NCI-H2029 treated with DMSO at 0.1 percent for 48 hours (cell line): ENCODE data around the gene AGAP3.
A peak's percentile ranks its signal among the peaks of the same experiment; 100 is the strongest.

Experiments
- DNase-seq: peaks from one replicate; lab custom pipeline; 2025; lab: John Stamatoyannopoulos, UW

The AGAP3 gene

DNA sequence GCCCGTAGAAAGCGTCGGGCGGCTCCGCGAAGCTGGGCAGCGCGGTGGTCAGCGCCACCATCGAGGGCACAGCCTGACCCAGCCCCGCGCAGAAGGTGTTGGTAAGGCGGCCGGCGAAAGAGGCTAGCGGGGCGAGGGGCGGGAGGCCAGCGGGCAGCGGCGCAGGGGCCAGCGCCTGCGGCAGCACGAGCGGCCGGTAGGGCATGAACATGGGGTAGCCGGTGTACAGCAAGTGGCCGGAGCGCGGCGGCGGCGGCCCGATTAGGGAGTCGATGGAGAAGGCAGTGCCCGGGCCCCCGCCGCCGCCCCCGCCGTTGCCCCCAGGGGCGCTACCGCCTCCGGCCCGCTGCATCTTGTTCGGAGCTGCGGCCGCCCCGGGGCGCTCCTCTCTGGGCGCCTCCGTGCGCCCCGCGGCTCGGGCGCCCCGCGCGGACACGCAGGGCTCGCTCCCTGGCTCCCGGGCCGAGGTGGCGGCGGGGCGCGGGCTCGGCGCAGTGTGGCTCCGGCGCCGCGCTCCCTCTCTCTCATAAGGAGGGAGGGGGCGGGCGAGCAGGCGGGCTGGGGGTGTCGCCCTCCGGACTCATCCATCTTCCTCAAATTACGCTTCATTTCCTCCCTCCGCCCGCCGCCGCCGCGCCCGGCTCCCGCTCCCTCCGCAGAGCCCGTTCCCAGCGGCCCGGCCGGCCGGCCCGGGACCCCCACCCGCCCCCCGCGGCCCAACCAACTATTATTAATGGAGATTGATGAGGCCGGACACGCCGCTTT is 81.1 kb downstream of the AGAP3 start, which contains the start of gene GBX1:
Gene GBX1 (minus strand): TSS at position 498 of the 765 bp plus-strand sequence. CDS start 146 bp downstream, at position 352.
- DNase-seq = no peak

GRCh38 chr7:151168003-151168786 is 81.9 kb downstream of the AGAP3 start:
- no peak for DNase-seq

- no peak for DNase-seq
Observed at GRCh38 chr7:151168787-151169162, 82.5 kb downstream of the AGAP3 start.

DNA sequence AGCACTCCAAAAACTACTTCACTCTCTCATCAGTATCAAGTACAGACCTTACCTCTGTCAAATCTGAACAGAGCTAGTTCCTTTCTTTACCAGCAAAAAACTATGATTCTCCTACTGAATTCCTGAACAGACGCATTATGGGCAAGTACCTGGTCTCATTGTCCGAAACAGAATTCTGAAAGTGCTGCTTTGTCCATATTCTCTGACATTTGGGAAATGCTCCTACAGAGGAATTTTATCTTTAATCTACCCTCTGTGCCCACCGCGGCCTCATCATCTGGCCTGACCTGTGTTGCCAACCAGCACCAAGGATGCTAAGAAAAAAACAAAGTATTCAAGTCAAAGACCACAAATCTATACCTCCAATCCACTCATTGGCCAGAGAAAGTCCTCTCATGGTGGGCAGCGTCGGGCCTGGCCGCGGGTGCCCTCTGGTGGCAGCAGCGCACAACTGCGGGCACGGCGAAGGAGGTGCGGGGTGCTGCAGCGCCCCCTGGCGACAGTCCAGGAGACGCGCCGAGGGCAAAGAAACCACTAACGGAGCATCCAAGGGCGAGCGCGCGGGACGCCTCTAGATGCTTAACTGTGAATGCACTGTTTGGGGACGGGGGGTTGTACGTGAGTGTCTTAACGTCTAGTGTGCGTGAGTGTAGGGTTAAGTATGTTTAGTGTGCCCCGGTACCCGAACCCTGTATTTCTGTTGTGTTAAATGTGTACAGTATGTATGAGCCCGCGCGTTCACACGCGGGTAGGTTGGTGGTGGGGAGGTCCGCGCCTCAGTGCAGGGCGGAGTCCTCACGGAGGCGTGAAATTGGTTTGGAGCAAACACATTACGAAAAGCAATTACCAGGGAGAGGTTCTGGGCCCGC is 86.2 kb downstream of the AGAP3 start:
- DNase-seq = peak; percentile 26

DNA sequence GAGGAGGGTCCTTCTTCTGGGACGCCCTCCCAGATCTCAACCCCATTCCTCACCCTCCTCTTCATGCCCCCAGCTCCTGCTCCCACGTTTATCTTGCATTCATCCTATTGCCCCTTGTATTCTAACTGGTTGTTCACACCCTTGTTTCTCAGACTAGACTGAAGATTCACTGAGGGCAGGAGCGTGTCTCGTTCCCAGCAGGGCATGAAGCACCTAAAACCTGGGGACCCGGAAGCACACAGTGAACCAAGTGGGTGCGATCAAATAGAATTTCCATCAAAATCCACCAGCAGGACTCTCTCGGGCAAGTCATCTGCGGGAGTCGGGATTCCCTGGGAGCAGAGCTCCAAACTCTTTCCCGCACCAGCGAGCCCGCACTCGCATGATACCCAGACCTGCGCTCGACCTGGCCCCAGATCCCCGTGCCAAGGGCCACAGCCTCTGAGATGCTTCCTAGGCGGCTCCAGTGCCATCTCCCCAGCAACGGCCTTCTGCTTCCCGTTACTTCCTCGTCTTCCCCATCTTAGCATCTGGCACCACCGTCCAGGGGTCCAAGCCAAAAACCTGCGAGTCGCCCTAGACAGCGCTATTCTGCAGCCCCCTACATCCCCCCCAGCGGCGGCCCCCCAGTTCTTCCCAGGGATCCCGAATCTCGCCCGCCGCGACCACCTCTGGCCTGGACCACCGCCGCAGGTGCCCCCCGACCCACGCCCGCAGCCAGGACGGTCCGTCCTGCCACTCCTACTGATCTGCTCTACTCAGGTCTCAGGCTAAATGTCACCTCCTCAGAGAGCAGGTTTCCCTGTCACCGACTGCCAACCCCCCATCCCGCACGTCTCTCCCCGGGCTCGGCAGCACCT is 87.3 kb downstream of the AGAP3 start:
- DNase-seq = no peak

GRCh38 chr7:151174246-151175046 is 88.2 kb downstream of the AGAP3 start:
- DNase-seq = no peak

DNA sequence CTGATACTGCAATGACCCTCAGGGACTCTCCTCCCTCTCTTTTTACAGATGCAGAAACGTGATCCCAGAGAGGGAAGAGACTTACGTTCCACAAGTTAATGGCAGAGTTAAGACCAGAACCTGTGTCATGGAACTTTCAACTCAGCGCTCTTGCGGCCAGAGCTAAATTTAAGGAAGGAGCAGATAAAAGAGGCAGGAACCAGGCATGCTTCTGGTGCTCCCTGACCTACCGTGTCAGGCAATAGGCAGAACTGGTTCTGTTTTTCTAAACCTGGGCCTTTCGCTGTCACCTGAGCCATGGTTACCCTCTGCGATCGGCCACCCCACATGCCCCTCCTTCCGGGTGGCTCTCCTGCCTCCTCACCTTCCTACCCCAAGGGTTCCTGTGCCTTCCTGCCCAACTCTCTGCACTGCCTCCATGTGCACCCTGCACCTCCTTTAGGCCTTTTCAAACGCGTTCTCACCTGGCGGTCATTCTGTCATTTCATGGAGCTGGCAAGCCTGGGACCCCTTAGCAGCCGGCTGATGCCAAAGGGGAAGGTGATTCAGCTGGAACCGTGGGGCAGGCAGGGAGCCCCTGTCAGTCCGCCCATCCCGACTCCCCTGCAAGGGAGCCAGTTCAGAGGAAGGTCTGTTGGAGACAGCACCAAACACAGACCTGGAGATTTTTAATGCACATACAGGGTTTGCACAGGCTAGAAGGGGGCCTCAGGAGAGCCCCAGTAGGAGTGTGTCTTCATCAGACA is 88.9 kb downstream of the AGAP3 start:
- DNase-seq = no peak

DNA sequence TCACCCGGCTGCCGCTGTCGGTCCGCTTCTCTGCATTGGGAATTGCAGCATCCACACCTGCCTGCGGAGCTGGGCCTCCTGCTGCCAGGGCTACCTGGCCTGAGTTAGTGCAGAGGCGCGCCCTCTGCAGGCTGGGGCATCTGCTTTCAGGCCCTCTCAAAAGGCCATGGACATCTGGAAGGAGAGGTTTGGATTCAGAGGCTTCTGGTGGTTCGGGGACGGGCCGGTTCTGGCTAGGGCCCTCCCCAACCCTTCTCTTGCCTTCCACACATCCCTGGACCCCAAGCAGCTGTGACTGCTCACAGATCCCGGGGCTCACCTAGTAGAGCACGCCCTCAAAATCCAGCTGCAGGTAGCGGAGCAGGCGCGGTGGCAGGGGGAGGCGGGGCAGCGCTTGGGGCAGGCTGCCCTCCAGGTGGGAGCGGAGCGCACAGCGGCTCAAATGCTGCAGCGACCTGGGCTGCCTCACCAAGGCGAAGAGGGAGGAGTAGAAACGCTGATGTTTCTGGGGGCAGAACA is 89.6 kb downstream of the AGAP3 start:
- no peak for DNase-seq

DNA sequence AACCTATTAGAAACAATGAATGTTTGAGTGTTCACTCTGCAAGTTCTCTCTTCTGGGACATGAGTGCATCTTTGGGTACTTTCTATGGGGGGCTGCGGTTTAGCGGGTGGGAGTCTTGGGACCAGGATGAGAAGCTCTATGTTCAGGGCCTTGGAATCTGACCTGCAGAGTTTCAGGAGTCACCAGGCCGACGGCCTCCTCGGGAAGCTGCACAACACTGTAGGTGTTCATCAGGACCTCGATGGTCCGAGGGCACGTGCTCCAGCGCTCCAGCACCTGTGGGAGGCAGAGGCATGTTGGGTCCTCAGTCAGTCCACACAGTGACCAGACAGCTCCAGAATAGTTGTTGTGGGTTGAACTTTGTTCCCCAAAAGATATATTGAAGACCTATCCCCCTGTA is 90.1 kb downstream of the AGAP3 start:
- DNase-seq = no peak

DNA sequence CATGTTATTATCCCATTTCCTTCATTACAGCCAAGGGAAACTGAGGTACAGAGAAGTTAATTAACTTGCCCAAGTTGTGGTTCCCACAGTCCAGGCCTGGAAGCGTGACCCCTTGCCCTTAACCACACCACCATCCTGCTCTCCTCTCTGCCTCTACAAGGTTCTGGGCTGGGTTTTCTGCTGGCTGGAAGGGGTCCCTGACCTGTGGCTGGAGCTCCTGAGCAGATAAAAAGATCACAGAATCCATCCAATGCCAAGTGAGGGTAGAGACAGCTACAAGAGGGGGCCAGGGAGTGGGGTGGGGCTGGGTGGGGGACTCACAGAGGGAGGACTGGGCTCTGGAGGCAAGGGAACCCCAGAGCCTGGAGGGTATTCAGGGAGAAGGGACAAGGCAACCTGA is 91.0 kb downstream of the AGAP3 start:
- DNase-seq = no peak

DNA sequence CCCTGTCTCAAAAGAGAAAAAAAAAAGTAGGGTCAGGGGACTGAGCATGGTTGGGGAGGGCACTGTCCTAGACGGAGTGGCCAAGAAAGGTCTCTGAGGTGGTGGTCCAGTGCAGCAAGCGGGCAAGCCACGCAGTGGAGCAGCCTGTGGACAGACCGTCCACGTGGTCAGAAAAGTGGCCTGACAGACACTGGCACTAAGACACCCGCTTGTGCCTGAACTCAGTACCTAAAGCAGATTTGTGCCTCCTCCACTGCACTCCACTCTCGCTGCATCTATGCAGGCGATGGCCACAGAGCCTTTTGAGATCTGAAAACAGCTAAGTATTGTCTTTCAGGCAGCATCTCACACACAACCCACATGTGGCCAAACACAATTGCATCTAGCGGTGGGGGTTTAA is 92.0 kb downstream of the AGAP3 start:
- DNase-seq = no peak

DNA sequence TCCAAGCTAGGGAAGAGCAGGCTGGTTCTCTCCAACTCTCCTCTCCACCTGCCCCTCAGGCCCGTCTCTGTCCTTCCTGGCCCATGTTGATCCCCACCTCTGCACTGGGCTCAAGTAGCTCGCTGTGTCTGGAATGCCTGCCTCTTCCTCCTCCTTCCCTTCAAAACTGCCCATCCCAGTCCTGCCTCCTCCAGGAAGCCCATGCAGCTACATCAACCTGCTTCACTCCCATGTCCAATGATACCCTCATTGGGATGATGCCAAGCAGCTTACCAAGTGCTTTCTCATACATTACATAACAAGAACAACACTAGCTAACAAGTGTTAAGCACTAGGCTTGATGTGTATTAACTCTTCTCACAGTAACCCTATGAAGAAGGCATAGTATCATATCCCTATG is 92.6 kb downstream of the AGAP3 start:
- no peak for DNase-seq

DNA sequence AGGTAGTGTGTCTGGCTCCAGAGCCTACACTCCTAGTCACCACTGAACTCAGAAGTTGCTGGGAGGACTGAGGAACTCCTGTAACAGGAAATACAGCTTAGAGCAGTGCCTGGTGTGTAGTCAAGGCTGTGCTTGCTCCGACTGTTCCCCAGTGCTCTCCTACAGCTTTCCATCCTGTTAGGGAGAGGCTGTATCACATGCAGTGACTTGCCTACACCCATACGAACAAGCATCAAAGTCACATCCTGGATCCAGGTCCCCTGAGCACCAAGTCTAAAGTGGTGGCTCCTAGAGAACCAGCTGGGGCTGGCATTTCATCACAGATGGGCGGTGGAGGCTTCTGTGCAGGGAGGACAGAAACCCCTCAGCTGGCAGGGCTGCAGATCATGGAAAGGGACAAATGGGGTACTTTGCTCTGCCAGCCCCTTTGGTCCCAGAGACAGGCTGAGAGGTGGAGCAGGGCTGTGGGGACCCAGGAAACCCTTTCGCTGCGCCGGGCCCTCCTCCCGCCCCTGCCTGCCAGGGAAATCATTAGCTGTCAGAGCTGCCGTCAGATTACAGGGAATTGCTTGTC is 93.1 kb downstream of the AGAP3 start:
- no peak for DNase-seq

DNA sequence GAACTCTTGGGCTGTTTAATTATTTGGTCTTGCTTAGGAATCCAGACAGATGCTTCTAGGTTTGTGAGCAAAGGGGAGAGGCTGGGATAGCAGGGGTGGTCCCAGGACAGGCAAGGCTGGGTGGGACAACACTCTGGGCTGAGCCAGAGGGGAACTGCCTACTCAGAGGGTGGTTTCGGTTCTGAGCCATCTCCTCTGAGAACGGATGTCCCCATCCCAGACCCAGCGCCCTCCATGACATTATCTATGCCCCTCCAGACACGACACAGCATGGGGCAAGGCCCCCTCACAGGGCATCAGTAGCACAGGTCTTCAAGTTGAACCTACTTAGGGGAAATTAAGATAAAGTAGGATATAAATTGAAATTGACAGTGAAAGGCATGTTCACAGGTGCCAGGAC is 93.7 kb downstream of the AGAP3 start:
- DNase-seq = no peak

DNA sequence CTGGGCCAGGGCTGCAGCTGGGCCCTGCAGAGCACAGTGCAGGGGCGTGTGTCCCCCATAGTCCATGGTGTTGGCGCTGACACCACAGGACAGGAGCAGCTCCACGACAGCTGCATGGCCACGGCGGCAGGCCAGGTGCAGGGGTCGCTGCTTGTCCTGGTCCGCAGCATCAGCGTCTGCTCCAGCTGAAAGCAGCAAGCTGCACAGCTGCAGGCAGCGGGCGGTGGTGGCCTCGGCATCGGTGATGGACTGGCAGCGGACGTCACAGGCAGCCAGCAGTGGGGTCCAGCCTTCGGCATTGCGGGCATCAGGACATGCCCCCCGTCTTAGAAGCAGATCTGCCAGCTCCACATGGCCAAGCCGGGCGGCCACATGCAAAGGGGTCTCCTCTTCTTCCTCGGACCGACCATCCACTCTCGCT is 94.7 kb downstream of the AGAP3 start:
- DNase-seq = no peak

DNA sequence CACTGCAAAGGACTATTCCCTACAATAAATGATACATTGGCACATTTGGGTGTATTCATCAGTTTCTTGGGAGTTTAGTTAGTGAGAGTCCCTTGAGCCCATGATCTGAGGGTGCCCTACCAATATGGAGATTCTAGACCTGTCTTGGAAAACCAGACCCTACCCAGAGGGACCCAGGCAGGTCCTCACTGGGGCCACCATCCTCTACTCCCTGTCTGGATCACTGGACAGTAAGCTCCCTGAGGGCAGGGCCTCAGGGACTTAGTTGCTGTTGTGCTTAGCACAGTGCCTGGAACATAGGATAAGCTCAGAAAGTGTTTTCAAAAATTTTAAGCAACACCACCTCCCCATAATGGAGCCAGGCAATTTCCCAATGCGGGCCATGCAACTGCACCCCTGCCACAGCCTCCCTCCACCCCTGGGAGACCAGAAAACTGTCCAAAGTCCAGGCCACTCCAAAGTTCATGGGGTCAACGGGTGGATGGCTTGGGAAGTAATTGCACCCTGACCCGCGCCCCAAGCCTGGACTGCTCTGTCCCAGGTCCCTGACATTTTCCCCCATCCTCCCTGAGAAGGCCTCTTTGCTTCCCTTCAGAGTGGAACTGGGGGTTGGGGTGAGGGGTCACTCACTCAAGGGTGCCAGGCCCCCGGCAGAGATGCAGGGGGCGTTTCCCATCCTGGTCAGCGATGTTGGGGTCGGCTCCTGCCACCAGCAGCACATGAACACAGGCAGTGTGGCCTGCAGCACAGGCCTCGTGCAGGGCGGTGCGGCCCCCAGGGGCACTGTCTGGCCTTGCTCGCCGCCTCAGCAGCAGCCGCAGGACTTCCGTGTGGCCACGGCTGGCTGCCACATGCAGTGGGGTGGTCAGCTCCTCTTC is 99.7 kb downstream of the AGAP3 start:
- no peak for DNase-seq

GRCh38 chr7:151186640-151187408 is 100.5 kb downstream of the AGAP3 start, which contains the start of gene ASB10:
ASB10 (minus strand) TSS chr7:151187250; CDS start chr7:151187130, 120 bp downstream.
- no peak for DNase-seq
